GM19193 (cell line): Measurements from ENCODE around the gene DCDC1.

Experiments
- POLR2A ChIP-seq: IDR thresholded peaks from 4 replicates; pipeline ENCODE4 v1.6.1; 2011; ENCODE audit not compliant: insufficient read depth, insufficient read length; ENCODE audit errors: extremely low read depth

The DCDC1 gene

GRCh38 chr11:31366795-31367194, 2.7 kb downstream of the DCDC1 start:
- TF ChIP-seq POLR2A, result no peak

GRCh38 chr11:31361743-31362142, 7.8 kb downstream of the DCDC1 start:
- TF ChIP-seq POLR2A, result no peak

- no peak for TF ChIP-seq POLR2A
Measured at GRCh38 chr11:31355817-31356216, 13.7 kb downstream of the DCDC1 start.

- TF ChIP-seq POLR2A, result no peak
Measured at GRCh38 chr11:31355131-31355530, 14.4 kb downstream of the DCDC1 start.

- TF ChIP-seq POLR2A, result no peak
Measured at GRCh38 chr11:31351168-31351567, 18.4 kb downstream of the DCDC1 start.

GRCh38 chr11:31340903-31341572, 28.5 kb downstream of the DCDC1 start:
- no peak for TF ChIP-seq POLR2A

- no peak for TF ChIP-seq POLR2A
Measured at GRCh38 chr11:31337806-31338205, 31.7 kb downstream of the DCDC1 start.

GRCh38 chr11:31328697-31329096, 40.8 kb downstream of the DCDC1 start:
- TF ChIP-seq POLR2A, result no peak

GRCh38 chr11:31327417-31327816, 42.1 kb downstream of the DCDC1 start:
- TF ChIP-seq POLR2A, result no peak

- TF ChIP-seq POLR2A, result no peak
Measured at GRCh38 chr11:31326470-31327148, 42.9 kb downstream of the DCDC1 start.

GRCh38 chr11:31325160-31325559, 44.4 kb downstream of the DCDC1 start:
- TF ChIP-seq POLR2A, result no peak

- no peak for TF ChIP-seq POLR2A
Measured at GRCh38 chr11:31323145-31323544, 46.4 kb downstream of the DCDC1 start.

- TF ChIP-seq POLR2A, result no peak
Measured at GRCh38 chr11:31303644-31304180, 65.8 kb downstream of the DCDC1 start.

GRCh38 chr11:31301549-31302510, 67.7 kb downstream of the DCDC1 start:
- TF ChIP-seq POLR2A, result no peak

GRCh38 chr11:31295308-31295707, 74.2 kb downstream of the DCDC1 start:
- TF ChIP-seq POLR2A, result no peak
